Activated CD4-positive, alpha-beta T cell treated with anti-CD3 and anti-CD28 coated beads, Interleukin-10, Interleukin-2, amounts not matched to agents 100 ng/mL and 50 ng/mL, durations not matched to agents 16 hours and 8 hours (primary cell): ENCODE data around the gene PALMD.

Experiments
- DNase-seq: peaks from one replicate; pipeline ENCODE4 v3.0.0-alpha.2; 2020

The PALMD gene

DNA sequence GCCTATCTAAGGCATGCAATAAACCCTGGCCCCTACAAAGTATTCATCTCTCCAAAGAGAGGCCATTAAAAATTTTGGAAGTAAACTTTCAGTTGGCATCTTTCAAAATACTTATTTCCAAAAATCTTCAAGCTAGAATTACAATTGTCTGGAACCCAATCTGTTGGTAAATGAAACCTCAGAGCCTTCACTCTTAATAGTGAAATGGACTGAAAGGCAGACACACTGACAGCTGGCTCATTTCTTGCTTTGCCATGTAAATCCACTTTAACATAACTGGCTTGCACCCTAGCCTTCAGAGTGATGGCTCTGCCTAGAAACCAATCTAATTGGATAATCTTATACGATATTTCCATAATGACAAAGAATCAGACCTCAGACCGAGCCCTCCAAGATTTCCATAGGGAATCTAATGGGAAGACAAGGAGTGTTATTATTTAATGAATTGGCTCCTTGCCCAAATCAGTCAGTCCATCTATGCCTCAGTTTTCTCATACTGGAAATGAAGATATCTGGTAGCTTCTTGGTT lies 9.2 kb upstream of the PALMD start:
- no peak for DNase-seq

DNA sequence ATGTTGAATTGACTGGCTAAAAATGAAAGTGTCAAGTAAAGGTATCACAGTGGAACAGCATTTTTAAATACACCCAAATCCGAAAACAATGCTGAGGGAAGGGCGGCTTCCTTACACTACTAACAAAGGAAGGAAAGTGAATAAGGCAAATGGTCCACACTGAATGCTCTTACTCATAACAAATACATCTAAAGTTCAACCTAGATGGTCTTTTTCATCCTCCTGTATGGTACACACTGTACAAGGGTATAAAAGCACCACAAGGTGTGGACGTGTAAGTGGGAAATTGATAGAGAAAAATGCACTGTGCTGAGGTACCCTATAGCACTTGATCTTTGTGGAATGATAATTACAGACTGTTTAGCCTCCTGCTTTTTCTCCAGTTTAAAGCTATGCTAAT lies 7.1 kb upstream of the PALMD start:
- DNase-seq = no peak

DNA sequence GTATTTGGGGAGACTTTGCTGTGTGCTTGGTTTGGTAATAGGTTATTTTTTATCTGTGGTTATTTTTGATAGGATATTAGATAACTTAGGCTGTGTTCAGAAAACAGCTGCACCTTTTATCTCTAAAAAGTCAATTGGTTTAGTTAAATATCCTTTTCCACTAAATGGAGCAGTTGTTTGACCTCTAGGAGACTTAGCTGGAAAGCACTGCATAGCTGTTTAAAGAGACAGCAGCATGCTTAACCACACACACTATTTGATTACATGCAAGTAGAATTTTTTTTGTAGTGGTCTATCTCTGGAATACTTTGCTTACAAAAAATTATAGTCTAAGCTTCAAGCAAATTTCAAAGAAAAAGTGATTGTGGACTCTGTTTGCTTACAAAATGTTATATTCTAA lies 6.5 kb upstream of the PALMD start:
- no peak for DNase-seq

DNA sequence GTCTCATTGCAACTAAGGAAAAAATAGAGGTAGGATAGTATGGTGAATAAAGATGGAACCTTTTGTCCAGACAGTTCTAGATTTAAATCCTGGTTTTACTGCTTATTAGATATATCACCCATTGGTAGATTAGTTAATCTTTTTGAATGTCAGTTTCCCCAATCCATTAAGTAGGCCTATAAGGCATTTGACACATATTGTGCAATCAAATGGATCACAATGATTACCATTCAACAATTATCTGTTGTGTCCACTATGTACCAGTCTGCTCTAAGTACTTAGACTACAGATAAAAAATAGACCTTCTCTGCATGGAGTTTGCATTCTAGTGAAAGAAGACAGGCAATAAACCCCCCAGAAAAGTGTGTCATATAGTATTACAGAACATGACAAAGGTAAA lies 6.0 kb upstream of the PALMD start:
- no peak for DNase-seq

DNA sequence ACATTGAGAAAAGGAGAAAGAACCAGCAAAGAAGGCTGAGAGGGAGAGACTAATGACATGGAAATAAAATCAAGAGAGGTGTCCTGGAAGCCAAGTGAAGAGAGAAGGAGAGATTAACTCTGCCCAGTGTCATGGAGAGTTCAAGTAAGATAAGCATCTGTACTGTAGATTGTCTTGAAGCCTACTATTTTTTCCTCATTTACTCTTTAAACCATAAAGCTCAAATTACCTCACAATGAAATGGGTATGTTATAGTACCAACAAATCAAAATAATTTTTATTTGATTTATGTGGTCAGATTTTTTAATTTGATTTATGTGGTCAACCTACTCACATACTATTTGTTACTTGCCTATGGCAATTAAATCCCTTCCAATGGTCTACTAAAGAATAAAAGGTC lies 5.2 kb upstream of the PALMD start:
- no peak for DNase-seq

DNA sequence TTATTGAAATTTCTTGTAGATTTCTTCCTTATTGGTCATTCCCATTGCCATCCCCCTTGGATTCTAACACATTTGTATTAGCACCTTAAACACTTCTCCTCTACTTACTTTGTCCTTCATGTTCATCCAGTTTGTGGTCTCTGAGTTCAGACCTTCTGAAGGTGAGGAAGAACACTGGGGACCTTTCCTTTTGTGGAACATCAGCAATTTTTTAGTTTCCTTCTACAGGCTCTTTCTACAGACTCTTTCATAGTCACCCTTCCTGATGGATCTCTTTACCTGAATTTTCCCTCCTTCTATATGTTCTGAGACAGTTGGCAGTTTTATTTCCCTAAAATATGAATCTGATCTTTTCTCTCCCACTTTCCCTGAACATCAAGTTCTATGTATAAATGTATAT lies 4.4 kb upstream of the PALMD start:
- DNase-seq = no peak

DNA sequence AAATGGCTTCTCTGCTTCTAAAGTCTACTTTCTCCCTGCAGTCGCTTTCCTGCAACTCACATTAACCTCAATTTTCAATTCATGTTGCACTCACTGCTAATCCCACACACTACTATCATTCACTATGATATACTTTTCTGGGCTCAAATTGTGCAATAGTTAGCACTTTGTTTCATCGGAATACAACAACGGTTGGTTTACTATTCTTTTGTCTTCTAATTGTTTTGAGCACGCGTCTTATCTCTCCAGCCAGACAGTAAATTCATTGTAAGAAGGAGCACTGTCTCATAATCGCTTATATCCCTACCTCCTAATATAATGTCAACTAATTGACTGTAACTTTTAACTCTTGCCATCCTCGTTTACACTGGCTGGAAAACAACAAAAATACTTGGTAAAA lies 3.9 kb upstream of the PALMD start:
- DNase-seq = no peak

DNA sequence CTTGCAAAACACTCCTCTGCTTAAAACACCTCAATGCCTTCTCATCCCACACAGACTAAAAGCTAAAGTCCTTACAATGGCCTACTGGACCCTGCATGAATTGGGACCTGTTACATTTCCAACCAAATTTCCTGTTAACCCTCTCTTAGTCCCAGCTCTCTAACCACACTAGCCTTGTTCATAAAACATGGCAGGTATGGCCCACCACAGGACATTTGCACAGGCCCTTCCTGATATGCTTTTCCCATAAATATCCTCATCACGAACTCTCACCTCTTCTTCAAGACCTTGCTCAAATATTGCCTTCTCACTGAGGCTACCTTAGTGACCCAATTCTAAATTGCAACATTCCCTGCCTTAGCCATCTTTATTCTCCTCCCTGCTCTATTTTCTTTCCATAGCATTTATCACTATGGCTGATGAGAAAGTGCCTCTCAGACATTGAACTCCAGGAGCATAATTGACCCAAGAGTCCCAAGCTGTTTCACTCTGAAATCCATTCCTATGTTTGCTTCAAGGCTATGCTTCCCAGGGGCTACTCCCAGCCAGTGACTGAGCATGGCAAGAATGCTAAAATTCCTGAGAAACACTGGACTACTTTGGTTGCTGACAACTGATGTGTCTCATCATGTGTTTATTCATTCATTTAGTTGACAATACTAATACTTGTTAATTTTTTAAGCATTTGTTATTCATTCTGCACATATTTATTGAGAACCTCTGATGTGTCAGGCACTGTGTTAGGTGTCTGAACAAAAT lies 2.7 kb upstream of the PALMD start:
- no peak for DNase-seq

DNA sequence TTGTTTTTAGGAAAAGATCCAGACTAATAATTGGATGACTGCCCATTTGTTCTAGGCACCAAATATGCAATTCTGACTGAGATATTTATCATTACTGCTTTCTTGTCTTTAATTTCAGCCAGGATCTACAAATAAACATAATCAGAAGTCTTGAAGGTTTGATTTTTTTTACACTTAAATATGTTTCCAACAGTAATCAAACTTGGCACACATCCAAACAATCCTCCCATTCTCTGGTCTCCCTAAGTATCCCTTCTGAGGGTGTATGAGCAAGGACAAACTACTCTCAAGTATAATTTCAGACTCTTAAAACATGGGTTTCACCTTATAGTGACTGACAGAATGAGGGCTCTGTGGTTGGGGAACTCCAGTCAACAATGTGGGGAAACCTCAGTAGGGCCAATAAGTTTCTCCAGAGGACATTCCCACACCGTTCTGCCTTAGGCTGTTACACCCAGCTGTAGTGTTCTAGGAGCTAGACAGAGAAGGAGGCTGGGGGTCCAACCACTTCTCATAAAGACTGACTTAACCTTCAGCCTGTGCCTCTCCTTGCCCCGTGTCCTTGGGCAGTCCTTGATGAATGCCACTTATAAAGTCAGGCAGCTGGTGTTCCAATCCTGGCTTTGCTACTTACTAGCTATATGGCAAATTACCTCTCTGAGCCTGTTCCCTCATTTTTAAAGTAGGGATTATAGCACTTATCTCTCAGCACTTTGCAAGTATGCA lies 1.5 kb upstream of the PALMD start:
- DNase-seq = no peak

DNA sequence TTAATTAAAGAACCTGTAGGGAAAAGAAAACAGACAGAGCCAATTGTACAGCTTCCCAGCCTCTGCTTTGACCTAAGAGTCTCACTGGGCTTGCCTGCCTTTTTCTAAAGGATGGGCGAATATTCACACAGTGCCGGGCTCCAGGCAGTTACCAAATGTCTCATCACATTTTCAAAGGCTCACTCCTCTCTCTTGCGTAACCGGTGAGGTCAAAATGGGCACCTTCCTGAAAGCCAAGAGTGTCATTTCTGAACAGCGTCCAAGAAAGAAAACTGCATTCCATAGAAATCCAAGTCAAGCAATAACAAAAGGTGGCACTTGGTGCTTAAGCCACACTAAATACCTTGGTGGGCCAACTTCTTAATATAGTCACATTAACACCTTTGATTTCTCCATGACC lies 710 bp upstream of the PALMD start:
- DNase-seq = no peak

DNA sequence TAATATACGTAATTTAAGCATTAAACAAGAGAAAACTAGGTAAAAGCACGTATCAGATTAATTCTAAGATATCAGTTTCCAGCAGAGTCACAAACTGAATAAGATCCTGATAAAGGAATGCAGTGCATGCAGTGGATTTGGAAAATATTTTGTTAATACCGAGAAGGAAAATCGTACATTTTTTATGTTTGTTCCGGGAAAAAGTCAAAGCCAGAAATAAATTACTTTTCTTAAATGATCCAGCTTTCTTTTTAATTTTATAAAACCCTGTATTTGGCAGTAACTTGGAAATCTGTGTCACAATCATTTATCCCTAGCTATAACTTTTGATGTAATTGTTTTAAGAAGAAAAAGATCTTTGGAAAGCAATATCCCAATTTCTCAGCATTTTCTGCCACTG lies 955 bp downstream of the PALMD start:
- DNase-seq = no peak

DNA sequence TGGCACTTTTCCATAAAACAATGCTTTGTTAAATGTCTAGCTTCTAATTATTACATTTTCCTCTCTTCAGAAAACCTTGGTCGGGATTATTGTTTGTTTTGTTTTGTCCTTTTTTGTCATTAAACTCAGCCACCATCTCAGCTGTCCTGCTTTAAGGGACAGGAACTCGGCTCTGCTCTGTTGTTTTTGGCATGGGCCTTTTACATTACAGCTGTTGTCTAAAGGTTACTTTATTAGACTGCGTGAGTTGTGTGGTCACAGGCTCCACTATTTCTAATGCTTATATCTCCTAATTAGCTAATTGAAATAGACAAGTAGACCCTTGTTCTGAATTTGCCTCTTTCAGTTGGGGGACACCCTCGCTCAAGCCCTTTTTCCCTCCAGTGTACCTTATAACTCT lies 1.6 kb downstream of the PALMD start:
- DNase-seq = no peak

DNA sequence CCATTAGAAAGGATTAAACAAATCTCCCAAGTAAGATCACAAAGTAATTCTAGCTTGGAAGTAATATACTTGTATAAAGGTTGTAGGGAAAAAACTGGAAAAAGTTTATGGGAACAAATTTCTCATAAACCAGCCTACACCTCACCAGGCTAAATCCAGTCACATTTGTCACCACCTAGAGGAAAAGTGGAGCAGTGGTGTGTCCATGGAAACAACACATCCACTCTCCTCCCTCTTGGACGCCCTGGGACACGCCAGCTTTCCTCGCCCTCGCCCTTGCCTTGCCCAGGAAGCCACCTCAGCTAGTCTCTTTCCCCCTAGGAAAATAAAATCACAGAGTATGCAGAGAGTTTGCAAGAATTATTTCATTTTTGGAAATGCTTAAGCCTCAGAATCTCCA lies 2.2 kb downstream of the PALMD start:
- DNase-seq = no peak

DNA sequence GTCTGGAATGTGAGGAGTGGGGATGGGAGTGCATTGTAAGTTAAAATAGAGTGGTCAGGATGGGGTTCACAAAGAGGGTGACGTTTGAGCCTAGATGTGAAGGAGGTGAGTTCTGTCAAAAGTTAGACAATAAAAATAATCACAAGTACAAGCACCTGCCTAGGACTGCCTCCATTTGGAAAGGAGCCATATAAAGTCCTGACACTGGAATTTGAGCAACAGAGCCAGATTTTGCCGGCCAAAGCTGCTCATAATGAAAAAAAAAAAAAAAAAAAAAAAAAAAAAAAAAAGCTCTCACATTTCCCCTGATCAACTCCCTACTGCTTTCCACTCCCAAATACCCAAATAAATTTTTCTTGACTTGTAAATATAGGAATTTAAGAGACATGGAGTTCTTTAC lies 4.1 kb downstream of the PALMD start:
- no peak for DNase-seq

DNA sequence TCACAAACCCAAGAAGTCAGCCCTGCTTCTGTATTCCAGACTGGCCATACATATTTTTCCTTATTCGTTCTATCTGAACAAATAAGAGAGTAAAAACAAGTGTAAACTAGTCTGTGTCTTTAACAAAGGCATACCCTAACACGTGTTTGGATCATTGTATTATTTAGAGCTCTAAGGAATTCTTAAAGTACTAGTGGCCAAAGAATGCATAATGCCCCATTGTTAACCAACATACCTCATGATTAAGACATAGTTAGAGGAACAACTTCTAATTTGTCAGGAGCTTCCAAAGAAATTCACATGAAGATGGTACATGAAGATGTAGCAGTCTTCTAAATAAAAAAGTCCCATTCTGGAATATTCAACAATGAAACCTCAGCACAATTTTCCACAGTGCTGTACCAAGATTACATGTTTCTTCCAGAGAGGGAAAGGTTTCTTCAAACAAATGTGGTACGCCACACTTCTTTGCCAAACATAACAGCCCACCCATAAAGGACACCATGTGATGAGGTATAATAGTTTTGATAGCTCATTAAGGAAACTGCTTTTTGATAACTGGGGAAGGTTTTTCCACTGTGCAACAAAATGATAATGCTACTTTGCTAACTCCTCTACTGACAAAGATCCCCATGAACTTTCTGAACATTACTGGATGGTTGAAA lies 5.0 kb downstream of the PALMD start:
- no peak for DNase-seq

DNA sequence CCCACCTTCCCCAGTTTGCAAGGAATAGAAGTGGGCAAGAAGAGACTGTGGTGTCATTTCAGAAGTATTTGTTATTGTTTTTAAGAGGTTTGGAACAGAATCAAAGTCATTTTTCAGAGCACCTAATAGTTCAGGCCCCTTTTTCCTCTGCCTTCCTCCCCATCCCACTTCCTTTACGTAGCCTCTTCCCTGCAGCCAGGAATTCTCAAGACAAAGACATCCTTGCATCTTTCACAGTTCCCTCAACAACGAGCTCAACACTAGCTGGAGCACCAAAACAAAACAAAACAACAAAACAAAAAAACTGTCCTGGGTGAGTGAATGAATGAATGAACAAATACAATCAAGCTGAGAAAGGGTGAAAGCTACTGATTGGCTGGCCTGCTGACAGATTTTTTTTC lies 7.0 kb downstream of the PALMD start:
- DNase-seq = no peak

DNA sequence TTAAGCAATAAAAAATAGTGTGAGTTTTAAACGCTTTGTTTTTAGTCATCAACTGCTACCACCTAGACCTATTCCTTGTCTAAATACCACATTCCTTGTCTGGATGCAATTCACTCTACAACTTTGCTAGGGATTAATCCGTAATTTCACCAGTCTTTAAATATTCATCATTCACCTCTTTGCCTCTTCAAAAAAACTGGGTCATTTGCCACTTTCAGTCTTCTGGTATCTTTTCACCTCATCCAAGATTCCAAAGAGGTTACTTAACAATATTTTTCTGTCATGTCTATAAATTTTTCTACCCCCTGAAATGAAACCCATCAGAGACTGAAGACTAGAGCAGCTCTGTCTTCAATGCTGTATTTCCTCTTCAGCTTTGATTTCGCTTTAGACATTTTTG lies 9.5 kb downstream of the PALMD start:
- DNase-seq = no peak

DNA sequence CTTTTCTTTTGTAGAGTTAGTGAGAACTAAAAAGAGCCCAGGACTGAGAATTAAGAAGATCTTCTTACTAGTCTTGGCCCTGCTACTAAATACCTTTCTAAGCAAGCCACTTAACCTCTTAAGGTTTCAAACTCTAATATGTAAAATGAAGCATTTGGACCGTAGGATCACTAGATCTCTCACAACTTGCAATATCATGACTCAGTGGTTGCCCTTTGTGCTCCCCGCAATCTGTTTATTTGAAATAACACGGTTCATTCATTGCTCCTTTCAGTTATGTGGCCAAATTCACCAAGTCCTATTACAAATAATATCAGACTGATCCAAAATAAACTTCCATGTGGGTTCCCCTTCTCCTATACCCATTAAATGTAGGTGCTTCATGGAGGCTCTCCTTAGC lies 10.8 kb downstream of the PALMD start:
- no peak for DNase-seq

DNA sequence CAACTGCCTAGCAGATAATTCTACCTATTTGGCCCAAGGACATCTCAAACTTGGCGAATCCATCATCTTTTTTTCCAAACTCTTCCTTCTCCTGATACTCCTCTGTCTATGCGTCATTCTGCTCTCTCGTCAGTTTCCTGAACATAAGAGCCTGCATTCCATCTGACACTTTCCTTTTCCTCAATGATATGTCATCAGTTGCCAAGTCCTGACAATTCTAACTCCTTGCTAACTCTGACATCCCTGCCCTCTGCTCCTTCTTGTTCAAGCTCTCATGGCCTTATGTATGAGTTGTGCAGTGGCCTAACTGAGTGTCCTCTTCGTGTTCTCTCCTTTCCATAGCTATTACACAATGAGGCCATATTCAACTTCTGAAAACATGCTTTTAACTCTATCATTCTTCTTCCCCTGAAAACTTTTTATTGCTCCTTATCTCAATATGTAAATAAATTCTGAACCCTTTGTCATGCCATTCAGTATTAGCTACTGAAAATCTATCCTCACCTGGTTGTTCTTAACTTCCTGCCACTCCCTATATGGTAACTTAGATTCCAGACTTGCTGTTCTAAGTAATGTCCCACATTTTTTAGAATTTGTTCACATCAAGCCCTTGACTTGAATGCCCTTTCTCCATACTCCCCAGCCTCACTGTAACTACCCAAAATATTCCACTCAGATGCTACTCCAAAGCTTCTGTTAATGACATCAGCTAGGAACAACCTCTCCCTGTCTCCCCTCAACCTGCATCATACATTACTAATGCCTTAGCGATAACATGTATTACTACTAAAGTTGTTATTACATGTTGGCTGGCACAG lies 11.5 kb downstream of the PALMD start:
- DNase-seq = no peak

DNA sequence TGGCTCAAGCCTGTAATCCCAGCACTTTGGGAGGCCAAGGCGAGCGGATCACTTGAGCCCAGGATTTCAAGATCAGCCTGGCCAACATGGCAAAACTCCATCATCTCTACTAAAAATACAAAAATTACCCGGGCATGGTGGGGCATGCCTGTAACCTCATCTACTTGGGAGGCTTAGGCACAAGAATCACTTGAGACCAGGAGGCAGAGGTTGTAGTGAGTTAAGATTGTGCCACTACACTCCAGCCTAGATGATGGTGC lies 12.0 kb downstream of the PALMD start:
- DNase-seq = no peak

DNA sequence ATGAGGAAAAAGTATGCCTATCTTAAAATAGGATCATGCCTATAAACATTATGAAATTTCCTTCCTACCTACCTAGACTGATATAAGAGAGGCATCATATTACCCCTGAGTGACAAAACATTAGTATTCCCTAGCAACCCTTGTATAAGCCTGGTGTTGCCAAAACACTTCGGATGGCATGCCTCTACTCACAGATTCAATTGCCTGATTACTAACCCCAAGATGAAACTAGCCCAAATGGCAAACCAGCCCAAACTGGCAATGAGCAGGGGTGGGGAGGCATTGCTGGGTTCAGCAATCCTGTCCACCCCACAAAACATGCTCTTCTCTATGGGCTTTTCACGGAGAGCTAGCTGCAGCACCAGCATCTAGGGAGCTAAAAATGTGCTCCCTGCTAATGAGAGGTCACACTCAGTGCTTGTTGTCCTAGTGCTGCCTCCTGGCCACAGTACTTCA lies 13.9 kb downstream of the PALMD start:
- DNase-seq = no peak

DNA sequence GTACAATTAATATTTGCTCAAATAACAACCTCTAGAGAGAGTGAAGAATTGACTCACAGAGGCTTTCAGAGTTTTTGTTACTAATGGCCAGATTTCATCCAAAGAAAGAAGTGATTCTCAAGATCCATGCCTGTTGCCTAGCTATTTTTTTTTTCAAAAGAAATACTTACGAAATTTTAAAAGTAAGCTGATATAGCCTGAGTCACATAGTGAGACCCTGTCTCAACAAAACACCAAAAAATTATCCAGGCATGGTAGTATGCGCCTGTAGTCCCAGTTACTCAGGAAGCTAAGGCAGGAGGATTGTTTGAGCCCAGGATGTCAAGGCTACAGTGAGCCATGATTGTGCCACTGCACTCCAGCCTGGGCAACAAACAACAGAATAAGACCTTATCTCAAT lies 14.6 kb downstream of the PALMD start:
- no peak for DNase-seq

DNA sequence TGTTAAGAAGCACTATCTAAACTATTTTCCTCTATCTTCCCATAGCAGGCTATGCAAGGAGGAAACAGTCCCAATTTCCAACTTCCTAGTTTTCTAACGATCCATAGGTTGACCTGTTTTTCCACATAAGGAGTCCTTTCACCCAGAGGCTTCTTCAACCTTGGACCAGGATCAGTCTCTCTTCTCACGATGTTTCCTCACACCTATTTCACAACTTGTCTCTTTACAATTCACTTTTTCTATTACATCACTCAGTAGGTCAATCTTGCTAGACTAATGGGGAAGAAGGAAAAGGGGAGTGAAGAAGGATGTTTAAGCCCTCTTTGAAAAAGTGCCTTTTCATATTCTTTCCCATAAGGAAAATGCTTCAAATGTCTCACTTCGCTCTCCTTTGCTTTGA lies 15.9 kb downstream of the PALMD start:
- DNase-seq = no peak
